Measurements from ENCODE around the gene SLC52A1. TPM values are rescaled to one million over a fixed set of nuclear protein-coding genes. Genes with fewer than 3 reads are reported as not detected.
A peak's percentile ranks its signal among the peaks of the same experiment; 100 is the strongest.
"Not testable (repeated sequence)": the region's sequence is repeated elsewhere in the genome, so short reads cannot be mapped to it uniquely, and the experiment has no call there.

SLC52A1 gene
- polyA plus RNA-seq, 3 donors: not detected

DNA sequence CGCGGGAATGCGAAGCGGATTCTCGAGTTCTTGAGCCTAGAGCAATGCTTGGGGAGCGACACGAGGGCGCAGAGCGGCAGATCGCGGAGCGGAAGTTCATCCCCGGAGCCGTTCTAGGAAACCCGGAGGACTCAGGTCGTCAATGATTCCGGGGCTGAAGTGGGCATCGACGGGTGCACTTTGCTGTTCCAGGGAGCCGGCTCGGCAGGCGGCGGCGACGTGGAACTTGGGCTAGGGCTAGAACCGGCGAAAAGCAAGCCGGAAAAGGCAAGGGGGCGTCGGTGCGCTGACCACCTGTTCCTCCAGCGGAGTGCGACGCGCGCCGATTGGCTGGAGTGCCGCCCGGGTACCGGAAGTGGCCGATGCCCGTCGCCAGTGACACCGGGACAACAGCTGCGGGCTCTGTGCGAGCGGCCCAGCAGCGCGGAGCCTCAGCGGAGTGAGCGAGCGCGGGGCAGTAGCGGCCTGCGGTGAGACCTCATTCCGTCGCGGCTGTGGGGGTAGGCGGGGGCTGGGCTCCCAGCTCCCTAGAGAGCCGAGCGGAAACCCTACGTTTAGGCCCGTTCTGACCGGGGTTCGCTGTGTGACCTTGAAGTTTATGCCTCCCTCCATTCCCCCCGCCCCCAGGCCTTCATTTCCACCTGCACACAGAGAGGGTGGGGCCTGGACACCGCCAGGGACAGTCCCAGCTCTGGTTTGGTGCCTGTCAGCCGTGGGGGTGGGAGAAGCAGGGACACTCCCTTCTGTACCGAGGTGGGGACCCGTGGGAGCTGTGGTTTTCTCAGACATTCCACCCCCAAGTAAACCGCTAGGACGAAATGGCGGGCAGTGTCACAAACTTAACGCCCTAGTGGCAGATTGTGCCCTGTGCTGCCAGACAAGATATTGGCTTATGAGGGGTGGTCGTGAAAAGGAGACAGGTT, 43.1 kb upstream of the SLC52A1 start, which contains the start of gene ZFP3:
ZFP3 (plus strand) TSS at position 362 of the 923 bp plus-strand sequence. CDS start 13,038 bp downstream, outside the sequence.
- DNase-seq: peak; percentile 71 to 75 (median 72)
- intact Hi-C loops (cut with micrococcal nuclease): loop anchor here in 1 of 2 donors (2.0 kb wide), 1 partner anchor 32 kb away; the partner anchor contains the start of gene ZNF232
- Mint-ChIP-seq H3K27ac (peak within 1 kb of the TSS; percentile 69 to 96 (median 91)), H3K4me3 (peak within 1 kb of the TSS; percentile 94 to 96), H3K27me3 (ENCODE audit: low read depth in 3 of 3) (peaks cover 5 to 15% (median 13%) of the 10 kb centered on the region in 3 donors), H3K9me3 (peaks cover 17 to 44% (median 42%) of the 10 kb centered on the region in 7 donors), H3K4me1 (peaks cover 17% of the 10 kb centered on the region), H3K36me3 (peaks cover 19 to 27% of the 10 kb centered on the region in 2 donors)
- Histone ChIP-seq H3K27me3 (ENCODE audit: control insufficient read depth in 2 of 2, insufficient read depth in 2 of 2, low read length in 2 of 2) (peaks cover 0 to 3% of the 10 kb centered on the region in 2 donors), H3K27ac (ENCODE audit: low read depth in 1 of 2, low read length in 2 of 2) (peak within 1 kb of the TSS; percentile 64 to 75), H3K4me2 (replicated peaks; ENCODE audit: extremely low read depth, low read length, poor library complexity, severe bottlenecking) (peak within 1 kb of the TSS; percentile 95), H3K79me2 (ENCODE audit: insufficient read depth, low read length) (no peaks in the 10 kb centered on the region), H3K9me3 (replicated peaks in 1 of 2; ENCODE audit: control insufficient read depth in 1 of 2, insufficient read depth in 1 of 2, low read length in 2 of 2) (peaks cover 11 to 28% of the 10 kb centered on the region in 2 donors), H3K4me1 (ENCODE audit: control insufficient read depth in 1 of 2, insufficient read depth in 2 of 2, low read length in 2 of 2) (peaks cover 16 to 20% of the 10 kb centered on the region in 2 donors), H3K36me3 (replicated peaks in 1 of 2; ENCODE audit: control insufficient read depth in 1 of 2, insufficient read depth in 2 of 2, low read length in 2 of 2) (peaks cover 0 to 23% of the 10 kb centered on the region in 2 donors), H4K20me1 (ENCODE audit: insufficient read depth, low read length) (no peaks in the 10 kb centered on the region), H3K9ac (ENCODE audit: insufficient read depth, low read length, poor library complexity, severe bottlenecking) (peak within 1 kb of the TSS; percentile 74), H2AFZ (ENCODE audit: insufficient read depth, low read depth, low read length, poor library complexity, severe bottlenecking) (peak within 1 kb of the TSS; percentile 99), H3K4me3 (replicated peaks in 1 of 3; ENCODE audit: low read depth in 2 of 3, low read length in 3 of 3) (peak within 1 kb of the TSS; percentile 49 to 86 (median 82))
- TF ChIP-seq, protein P1, sequence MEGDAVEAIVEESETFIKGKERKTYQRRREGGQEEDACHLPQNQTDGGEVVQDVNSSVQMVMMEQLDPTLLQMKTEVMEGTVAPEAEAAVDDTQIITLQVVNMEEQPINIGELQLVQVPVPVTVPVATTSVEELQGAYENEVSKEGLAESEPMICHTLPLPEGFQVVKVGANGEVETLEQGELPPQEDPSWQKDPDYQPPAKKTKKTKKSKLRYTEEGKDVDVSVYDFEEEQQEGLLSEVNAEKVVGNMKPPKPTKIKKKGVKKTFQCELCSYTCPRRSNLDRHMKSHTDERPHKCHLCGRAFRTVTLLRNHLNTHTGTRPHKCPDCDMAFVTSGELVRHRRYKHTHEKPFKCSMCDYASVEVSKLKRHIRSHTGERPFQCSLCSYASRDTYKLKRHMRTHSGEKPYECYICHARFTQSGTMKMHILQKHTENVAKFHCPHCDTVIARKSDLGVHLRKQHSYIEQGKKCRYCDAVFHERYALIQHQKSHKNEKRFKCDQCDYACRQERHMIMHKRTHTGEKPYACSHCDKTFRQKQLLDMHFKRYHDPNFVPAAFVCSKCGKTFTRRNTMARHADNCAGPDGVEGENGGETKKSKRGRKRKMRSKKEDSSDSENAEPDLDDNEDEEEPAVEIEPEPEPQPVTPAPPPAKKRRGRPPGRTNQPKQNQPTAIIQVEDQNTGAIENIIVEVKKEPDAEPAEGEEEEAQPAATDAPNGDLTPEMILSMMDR (IDR thresholded peaks at IDR 0.05): no peak
- under 1% methylated on average over 60 of the region's 75 CpGs for WGBS (ENCODE audit: insufficient coverage)

DNA sequence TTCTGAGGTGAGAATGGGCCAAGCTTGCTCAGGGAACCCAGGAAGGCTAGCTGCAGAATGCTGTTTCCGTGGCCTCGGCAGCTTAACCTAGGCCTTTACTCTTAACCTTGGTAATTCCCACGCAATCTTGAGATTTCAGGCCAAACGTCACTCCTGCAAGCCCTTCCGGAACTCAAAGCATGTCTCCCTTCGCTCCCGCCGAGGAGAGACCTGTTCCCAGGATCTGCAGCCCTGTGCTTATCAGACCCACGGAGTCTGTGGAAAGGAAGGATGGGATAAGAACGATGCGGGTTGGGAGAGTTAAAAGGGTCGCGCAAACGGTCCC, 42.5 kb upstream of the SLC52A1 start:
- WGBS (ENCODE audit: insufficient coverage): 33% methylated on average over 12 of the region's 14 CpGs
- H3K4me2 ChIP-seq (replicated peaks; ENCODE audit: extremely low read depth, low read length, poor library complexity, severe bottlenecking): peak overlapping the region; percentile 95
- DNase-seq: peak in 1 of 3 donors; percentile 1
- Mint-ChIP-seq H3K9me3 (peaks cover 14 to 38% (median 36%) of the 10 kb centered on the region in 7 donors), H3K4me1 (peaks cover 17% of the 10 kb centered on the region), H3K27ac (peak overlapping the region; percentile 69 to 96 (median 91)), H3K36me3 (peaks cover 15 to 21% of the 10 kb centered on the region in 2 donors), H3K4me3 (peak overlapping the region; percentile 94 to 96), H3K27me3 (ENCODE audit: low read depth in 3 of 3) (peaks cover 6 to 15% (median 15%) of the 10 kb centered on the region in 3 donors)
- H2AFZ ChIP-seq (ENCODE audit: insufficient read depth, low read depth, low read length, poor library complexity, severe bottlenecking): peak overlapping the region; percentile 99
- H3K9me3 ChIP-seq (replicated peaks in 1 of 2; ENCODE audit: control insufficient read depth in 1 of 2, insufficient read depth in 1 of 2, low read length in 2 of 2): peaks cover 5 to 22% of the 10 kb centered on the region in 2 donors
- no peaks in the 10 kb centered on the region for H3K79me2 ChIP-seq (ENCODE audit: insufficient read depth, low read length)
- H3K36me3 ChIP-seq (replicated peaks in 1 of 2; ENCODE audit: control insufficient read depth in 1 of 2, insufficient read depth in 2 of 2, low read length in 2 of 2): peaks cover 0 to 17% of the 10 kb centered on the region in 2 donors
- peak overlapping the region; percentile 49 to 86 (median 82) for H3K4me3 ChIP-seq (replicated peaks in 1 of 3; ENCODE audit: low read depth in 2 of 3, low read length in 3 of 3)
- intact Hi-C loops (cut with micrococcal nuclease): loop anchor here in 1 of 2 donors (2.0 kb wide), 1 partner anchor 33 kb away; the partner anchor contains the start of gene ZNF232
- no peaks in the 10 kb centered on the region for H4K20me1 ChIP-seq (ENCODE audit: insufficient read depth, low read length)
- peaks cover 16 to 20% of the 10 kb centered on the region in 2 donors for H3K4me1 ChIP-seq (ENCODE audit: control insufficient read depth in 1 of 2, insufficient read depth in 2 of 2, low read length in 2 of 2)
- TF ChIP-seq, protein P1 (IDR thresholded peaks at IDR 0.05): no peak
- peaks cover 0 to 3% of the 10 kb centered on the region in 2 donors for H3K27me3 ChIP-seq (ENCODE audit: control insufficient read depth in 2 of 2, insufficient read depth in 2 of 2, low read length in 2 of 2)
- peak overlapping the region; percentile 64 to 75 for H3K27ac ChIP-seq (ENCODE audit: low read depth in 1 of 2, low read length in 2 of 2)
- peak overlapping the region; percentile 74 for H3K9ac ChIP-seq (ENCODE audit: insufficient read depth, low read length, poor library complexity, severe bottlenecking)

DNA sequence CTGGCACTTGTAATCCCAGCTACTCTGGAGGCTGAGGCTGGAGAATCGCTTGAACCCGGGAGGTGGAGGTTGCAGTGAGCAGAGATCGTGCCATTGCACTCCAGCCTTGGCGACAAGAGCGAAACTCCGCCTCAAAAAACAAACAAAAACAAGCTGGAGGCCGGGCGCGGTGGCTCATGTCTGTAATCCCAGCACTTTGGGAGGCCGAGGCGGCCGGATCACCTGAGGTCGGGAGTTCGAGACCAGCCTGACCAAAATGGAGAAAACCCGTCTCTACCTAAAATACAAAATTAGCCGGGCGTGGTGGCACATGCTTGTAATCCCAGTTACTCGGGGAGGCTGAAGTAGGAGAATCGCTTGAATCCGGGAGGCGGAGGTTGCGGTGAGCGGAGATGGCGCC, 42.0 kb upstream of the SLC52A1 start:
- H3K79me2 ChIP-seq (ENCODE audit: insufficient read depth, low read length): not testable (repeated sequence)
- peak overlapping the region in 1 of 3 experiments; percentile 86 for H3K4me3 ChIP-seq (replicated peaks in 1 of 3; ENCODE audit: low read depth in 2 of 3, low read length in 3 of 3)
- peak overlapping the region; percentile 94 to 96 for H3K4me3 Mint-ChIP-seq

More for the DNA sequence above, 42.0 kb upstream of the SLC52A1 start:
- Mint-ChIP-seq H3K9me3 (peaks cover 11 to 33% (median 31%) of the 10 kb centered on the region in 7 donors), H3K4me1 (peaks cover 17% of the 10 kb centered on the region), H3K27me3 (ENCODE audit: low read depth in 3 of 3) (peaks cover 8 to 18% (median 15%) of the 10 kb centered on the region in 3 donors), H3K36me3 (peaks cover 12 to 16% of the 10 kb centered on the region in 2 donors), H3K27ac (peak overlapping the region in 2 of 7 donors; percentile 8 to 68)
- peak overlapping the region; percentile 99 for H2AFZ ChIP-seq (ENCODE audit: insufficient read depth, low read depth, low read length, poor library complexity, severe bottlenecking)
- H3K4me1 ChIP-seq (ENCODE audit: control insufficient read depth in 1 of 2, insufficient read depth in 2 of 2, low read length in 2 of 2): peaks cover 16 to 20% of the 10 kb centered on the region in 2 donors
- H3K9ac ChIP-seq (ENCODE audit: insufficient read depth, low read length, poor library complexity, severe bottlenecking); DNase-seq; H3K27me3 ChIP-seq (ENCODE audit: control insufficient read depth in 2 of 2, insufficient read depth in 2 of 2, low read length in 2 of 2); H3K27ac ChIP-seq (ENCODE audit: low read depth in 1 of 2, low read length in 2 of 2); intact Hi-C loops (cut with micrococcal nuclease); H4K20me1 ChIP-seq (ENCODE audit: insufficient read depth, low read length): not testable (repeated sequence)
- 100% methylated on average over 3 of the region's 24 CpGs for WGBS (ENCODE audit: insufficient coverage)
- peak overlapping the region; percentile 95 for H3K4me2 ChIP-seq (replicated peaks; ENCODE audit: extremely low read depth, low read length, poor library complexity, severe bottlenecking)
- H3K9me3 ChIP-seq (replicated peaks in 1 of 2; ENCODE audit: control insufficient read depth in 1 of 2, insufficient read depth in 1 of 2, low read length in 2 of 2): peaks cover under 1 to 18% of the 10 kb centered on the region in 2 donors
- peaks cover 0 to 13% of the 10 kb centered on the region in 2 donors for H3K36me3 ChIP-seq (replicated peaks in 1 of 2; ENCODE audit: control insufficient read depth in 1 of 2, insufficient read depth in 2 of 2, low read length in 2 of 2)
